NB4 (cell line): ENCODE data around the gene RRAGC.

Experiments
- DNase-seq: peaks from one replicate; pipeline ENCODE4 v3.0.0; 2010; ENCODE audit warnings: low read depth
- H3K4me3 ChIP-seq: one replicate; pipeline ENCODE4 v1.5.1; 2011; ENCODE audit warnings: mild to moderate bottlenecking, low read depth, low read length, moderate library complexity
- CTCF ChIP-seq: IDR thresholded peaks from one replicate; pipeline ENCODE4 v1.5.1; 2012; ENCODE audit warnings: low read depth, low read length
- MAX ChIP-seq: IDR thresholded peaks from 2 replicates; pipeline ENCODE4 v1.6.1; 2011; ENCODE audit warnings: low read depth, low read length
- MYC ChIP-seq: IDR thresholded peaks from 2 replicates; pipeline ENCODE4 v1.6.1; 2011; ENCODE audit warnings: low read depth, low read length
- POLR2A ChIP-seq: IDR thresholded peaks from 2 replicates; pipeline ENCODE4 v1.6.1; 2011; ENCODE audit warnings: mild to moderate bottlenecking; ENCODE audit not compliant: insufficient read length; ENCODE audit errors: extremely low read depth

The RRAGC gene

GRCh38 chr1:38800720-38801671 lies 58.6 kb downstream of the RRAGC start:
- no peak overlapping the region for H3K4me3 ChIP-seq
- no peak for DNase-seq
- TF ChIP-seq POLR2A (no peak), MYC (no peak), MAX (no peak), CTCF (no peak)

- DNase-seq: no peak
- no peak for TF ChIP-seq MAX
Observed at GRCh38 chr1:38793299-38793698, 66.3 kb downstream of the RRAGC start.

GRCh38 chr1:38791892-38792291 lies 67.7 kb downstream of the RRAGC start:
- no peak for DNase-seq

More at GRCh38 chr1:38793299-38793698, 66.3 kb downstream of the RRAGC start:
- H3K4me3 ChIP-seq: no peak overlapping the region

GRCh38 chr1:38791164-38791515 lies 68.4 kb downstream of the RRAGC start:
- H3K4me3 ChIP-seq: no peak overlapping the region
- no peak for TF ChIP-seq POLR2A
- no peak for TF ChIP-seq CTCF
- no peak for TF ChIP-seq MAX
- TF ChIP-seq MYC: no peak
- DNase-seq: no peak

More at GRCh38 chr1:38791892-38792291, 67.7 kb downstream of the RRAGC start:
- H3K4me3 ChIP-seq: no peak overlapping the region
- no peak for TF ChIP-seq MAX

- no peak for TF ChIP-seq MAX
- no peak for TF ChIP-seq CTCF
- no peak for TF ChIP-seq POLR2A
- no peak for TF ChIP-seq MYC
- no peak overlapping the region for H3K4me3 ChIP-seq
- DNase-seq: no peak
Observed at GRCh38 chr1:38790422-38791163, 69.0 kb downstream of the RRAGC start.

- no peak for TF ChIP-seq CTCF
- TF ChIP-seq MAX: no peak
- no peak for TF ChIP-seq MYC
- TF ChIP-seq POLR2A: no peak
- no peak for DNase-seq
- no peak overlapping the region for H3K4me3 ChIP-seq
Observed at GRCh38 chr1:38789498-38790169, 69.9 kb downstream of the RRAGC start.
